Breast epithelium (tissue), 4 donors: ENCODE data around the gene CTNND2. TPM values are rescaled to one million over a fixed set of nuclear protein-coding genes. Genes with fewer than 3 reads are reported as not detected.

ENCODE experiments used
- DNase-seq, 2 donors: peaks; one replicate each; pipeline ENCODE4 v3.0.0-alpha.2; 2019; ENCODE audit warnings: low spot score in 2 of 2
- H3K27ac ChIP-seq, 2 donors: fragments of 200-600 bp; sonication (generic) in 1 of 2; one replicate each; pipeline ENCODE4 v1.5.1; 2016 to 2019; ENCODE audit warnings: mild to moderate bottlenecking in 1 of 2
- H3K27me3 ChIP-seq, 2 donors: fragments of 200-600 bp; sonication (generic) in 1 of 2; one replicate each; pipeline versions ENCODE4 v1.5.1 to v1.6.0; 2017 to 2019; ENCODE audit warnings: control low read depth in 1 of 2, mild to moderate bottlenecking in 1 of 2
- H3K36me3 ChIP-seq: fragments of 200-600 bp; one replicate; pipeline ENCODE4 v1.5.1; 2019
- H3K4me1 ChIP-seq, 2 donors: fragments of 200-600 bp; sonication (generic); one replicate each; pipeline ENCODE4 v1.5.1; 2016 to 2019; ENCODE audit warnings: control low read depth in 1 of 2
- H3K4me3 ChIP-seq, 3 donors: fragments of 200-600 bp; sonication (generic); 1 replicate in 2 of 3; 2 replicates in 1 of 3; pipeline ENCODE4 v1.5.1; 2016 to 2019; ENCODE audit warnings: mild to moderate bottlenecking in 3 of 3, moderate library complexity in 2 of 3
- H3K9me3 ChIP-seq, 2 donors: fragments of 200-600 bp; sonication (generic) in 1 of 2; one replicate each; pipeline ENCODE4 v1.5.1; 2016 to 2019; ENCODE audit warnings: control low read depth in 1 of 2
- POLR2A ChIP-seq: fragments of 450-650 bp; IDR thresholded peaks from one replicate; pipeline ENCODE4 v1.6.1; 2016; ENCODE audit warnings: antibody characterized with exemption, mild to moderate bottlenecking, moderate library complexity
- POLR2AphosphoS5 ChIP-seq, 3 donors: sonication (generic); formaldehyde crosslinking; IDR thresholded peaks; one replicate each; pipeline ENCODE4 v1.6.1; 2017; ENCODE audit warnings: antibody characterized with exemption in 3 of 3
- intact Hi-C: fragments of 100-400 bp; cut with DNase I; formaldehyde crosslinking; loops from one replicate; pipeline ENCODE4 v1.15.1; 2023; ENCODE audit warnings: low total_unique reads
- total RNA-seq, 3 donors: library from RNA; depleted of rRNA; stranded (reverse); fragments of >200 nt; gene quantifications; one replicate each; pipeline ENCODE4 v1.1.0, GENCODE V29; 2016
- TF ChIP-seq, protein P1 (sequence below), 3 donors: fragments of 450-650 bp; IDR thresholded peaks; one replicate each; pipeline ENCODE4 v1.5.1; 2016 to 2017; ENCODE audit warnings: antibody characterized with exemption in 3 of 3, mild to moderate bottlenecking in 3 of 3, moderate library complexity in 3 of 3

CTNND2 gene
- total RNA-seq, 3 donors from 2014 or later, result 3.3 to 6.0 TPM; not detected in 1

GRCh38 chr5:11026543-11026942 is 877.7 kb downstream of the CTNND2 start:
- H3K27me3 ChIP-seq, result no peaks in the 10 kb centered on the region
- no peak overlapping the region for H3K4me3 ChIP-seq
- H3K36me3 ChIP-seq, result no peaks in the 10 kb centered on the region
- no peak for DNase-seq
- peaks cover 0 to 17% of the 10 kb centered on the region in 2 donors for H3K9me3 ChIP-seq
- intact Hi-C loops, result no loop called here
- TF ChIP-seq POLR2AphosphoS5 (IDR thresholded peaks at IDR 0.05) (no peak), POLR2A (no peak)
- TF ChIP-seq, protein P1, sequence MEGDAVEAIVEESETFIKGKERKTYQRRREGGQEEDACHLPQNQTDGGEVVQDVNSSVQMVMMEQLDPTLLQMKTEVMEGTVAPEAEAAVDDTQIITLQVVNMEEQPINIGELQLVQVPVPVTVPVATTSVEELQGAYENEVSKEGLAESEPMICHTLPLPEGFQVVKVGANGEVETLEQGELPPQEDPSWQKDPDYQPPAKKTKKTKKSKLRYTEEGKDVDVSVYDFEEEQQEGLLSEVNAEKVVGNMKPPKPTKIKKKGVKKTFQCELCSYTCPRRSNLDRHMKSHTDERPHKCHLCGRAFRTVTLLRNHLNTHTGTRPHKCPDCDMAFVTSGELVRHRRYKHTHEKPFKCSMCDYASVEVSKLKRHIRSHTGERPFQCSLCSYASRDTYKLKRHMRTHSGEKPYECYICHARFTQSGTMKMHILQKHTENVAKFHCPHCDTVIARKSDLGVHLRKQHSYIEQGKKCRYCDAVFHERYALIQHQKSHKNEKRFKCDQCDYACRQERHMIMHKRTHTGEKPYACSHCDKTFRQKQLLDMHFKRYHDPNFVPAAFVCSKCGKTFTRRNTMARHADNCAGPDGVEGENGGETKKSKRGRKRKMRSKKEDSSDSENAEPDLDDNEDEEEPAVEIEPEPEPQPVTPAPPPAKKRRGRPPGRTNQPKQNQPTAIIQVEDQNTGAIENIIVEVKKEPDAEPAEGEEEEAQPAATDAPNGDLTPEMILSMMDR (IDR thresholded peaks at IDR 0.05), result no peak
- H3K4me1 ChIP-seq, result no peaks in the 10 kb centered on the region
- H3K27ac ChIP-seq, result no peak overlapping the region

GRCh38 chr5:11023945-11024344 is 880.3 kb downstream of the CTNND2 start:
- no peaks in the 10 kb centered on the region for H3K4me1 ChIP-seq
- no peaks in the 10 kb centered on the region for H3K9me3 ChIP-seq
- no peaks in the 10 kb centered on the region for H3K27me3 ChIP-seq
- H3K36me3 ChIP-seq, result no peaks in the 10 kb centered on the region
- intact Hi-C loops, result no loop called here
- TF ChIP-seq, protein P1 (IDR thresholded peaks at IDR 0.05), result no peak
- TF ChIP-seq POLR2AphosphoS5 (IDR thresholded peaks at IDR 0.05), result no peak
- TF ChIP-seq POLR2A, result no peak
- DNase-seq, result no peak
- no peak overlapping the region for H3K27ac ChIP-seq
- no peak overlapping the region for H3K4me3 ChIP-seq

DNA sequence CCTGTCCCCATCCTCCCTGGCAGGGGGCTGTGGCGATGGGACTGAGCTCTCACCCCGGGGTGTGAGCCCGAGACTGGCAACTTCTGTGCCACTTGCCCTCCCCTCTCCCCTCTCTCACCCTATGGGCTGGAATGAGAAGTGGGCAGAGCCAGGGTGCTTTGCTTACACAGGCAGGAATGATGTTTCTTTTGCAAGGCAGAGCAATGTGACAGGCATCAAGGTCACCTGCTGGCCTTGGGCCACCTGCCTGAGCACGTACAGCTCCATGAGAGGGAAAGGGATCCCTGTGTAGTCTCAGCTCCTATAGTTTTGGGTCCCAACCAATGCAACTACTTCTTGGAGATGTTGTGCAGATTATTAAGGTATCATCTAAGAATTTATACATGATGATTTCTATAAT is 890.5 kb downstream of the CTNND2 start:
- Histone ChIP-seq H3K36me3 (no peaks in the 10 kb centered on the region), H3K27ac (no peak overlapping the region), H3K27me3 (no peaks in the 10 kb centered on the region), H3K4me3 (no peak overlapping the region), H3K4me1 (no peaks in the 10 kb centered on the region), H3K9me3 (no peaks in the 10 kb centered on the region)
- intact Hi-C loops, result no loop called here
- TF ChIP-seq, protein P1 (IDR thresholded peaks at IDR 0.05), result no peak
- TF ChIP-seq POLR2A (no peak), POLR2AphosphoS5 (IDR thresholded peaks at IDR 0.05) (no peak)
- DNase-seq, result no peak

GRCh38 chr5:11012295-11012694 is 892.0 kb downstream of the CTNND2 start:
- no peak for TF ChIP-seq POLR2A
- TF ChIP-seq POLR2AphosphoS5 (IDR thresholded peaks at IDR 0.05), result no peak
- TF ChIP-seq, protein P1 (IDR thresholded peaks at IDR 0.05), result no peak
- no peaks in the 10 kb centered on the region for H3K4me1 ChIP-seq
- no peak overlapping the region for H3K27ac ChIP-seq
- no peaks in the 10 kb centered on the region for H3K9me3 ChIP-seq
- H3K36me3 ChIP-seq, result no peaks in the 10 kb centered on the region
- intact Hi-C loops, result no loop called here
- no peak for DNase-seq
- no peaks in the 10 kb centered on the region for H3K27me3 ChIP-seq
- no peak overlapping the region for H3K4me3 ChIP-seq

GRCh38 chr5:11010429-11011210 is 893.6 kb downstream of the CTNND2 start:
- H3K4me1 ChIP-seq, result no peaks in the 10 kb centered on the region
- DNase-seq, result no peak
- intact Hi-C loops, result no loop called here
- no peaks in the 10 kb centered on the region for H3K27me3 ChIP-seq
- no peaks in the 10 kb centered on the region for H3K9me3 ChIP-seq
- no peak overlapping the region for H3K4me3 ChIP-seq
- no peaks in the 10 kb centered on the region for H3K36me3 ChIP-seq
- no peak overlapping the region for H3K27ac ChIP-seq
- TF ChIP-seq, protein P1 (IDR thresholded peaks at IDR 0.05), result no peak
- TF ChIP-seq POLR2AphosphoS5 (IDR thresholded peaks at IDR 0.05), result no peak
- TF ChIP-seq POLR2A, result no peak
